ENCODE data around the gene MBD3L2B. TPM values are rescaled to one million over a fixed set of nuclear protein-coding genes. Genes with fewer than 3 reads are reported as not detected.
A peak's percentile ranks its signal among the peaks of the same experiment; 100 is the strongest.

The MBD3L2B gene
- polyA plus RNA-seq, 1 donor (not counting 4 experiments of a cell fraction or from before 2014, with no cell fraction given): not detected

- H3K27ac ChIP-seq (ENCODE audit: control insufficient read depth, insufficient read depth, low read length): peak within 1 kb of the TSS; percentile 62
- peaks cover 6% of the 10 kb centered on the region for H3K4me1 ChIP-seq (ENCODE audit: control insufficient read depth, extremely low read depth, insufficient read depth, low read length)
- peaks cover 11% of the 10 kb centered on the region for H3K79me2 ChIP-seq (ENCODE audit: control insufficient read depth, insufficient read depth, low read length)
- peak; percentile 65 for FAIRE-seq
- TF ChIP-seq, protein P1, sequence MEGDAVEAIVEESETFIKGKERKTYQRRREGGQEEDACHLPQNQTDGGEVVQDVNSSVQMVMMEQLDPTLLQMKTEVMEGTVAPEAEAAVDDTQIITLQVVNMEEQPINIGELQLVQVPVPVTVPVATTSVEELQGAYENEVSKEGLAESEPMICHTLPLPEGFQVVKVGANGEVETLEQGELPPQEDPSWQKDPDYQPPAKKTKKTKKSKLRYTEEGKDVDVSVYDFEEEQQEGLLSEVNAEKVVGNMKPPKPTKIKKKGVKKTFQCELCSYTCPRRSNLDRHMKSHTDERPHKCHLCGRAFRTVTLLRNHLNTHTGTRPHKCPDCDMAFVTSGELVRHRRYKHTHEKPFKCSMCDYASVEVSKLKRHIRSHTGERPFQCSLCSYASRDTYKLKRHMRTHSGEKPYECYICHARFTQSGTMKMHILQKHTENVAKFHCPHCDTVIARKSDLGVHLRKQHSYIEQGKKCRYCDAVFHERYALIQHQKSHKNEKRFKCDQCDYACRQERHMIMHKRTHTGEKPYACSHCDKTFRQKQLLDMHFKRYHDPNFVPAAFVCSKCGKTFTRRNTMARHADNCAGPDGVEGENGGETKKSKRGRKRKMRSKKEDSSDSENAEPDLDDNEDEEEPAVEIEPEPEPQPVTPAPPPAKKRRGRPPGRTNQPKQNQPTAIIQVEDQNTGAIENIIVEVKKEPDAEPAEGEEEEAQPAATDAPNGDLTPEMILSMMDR (optimal IDR thresholded peaks at IDR 0.05 in 1 of 3, IDR thresholded peaks at IDR 0.05 in 1 of 3, conservative IDR thresholded peaks at IDR 0.05 in 1 of 3; ENCODE audit: extremely low read depth in 1 of 3, insufficient read depth in 2 of 3, low read length in 3 of 3): no peak
- no peak for TF ChIP-seq EZH2 (IDR thresholded peaks at IDR 0.05; ENCODE audit: low read length)
- dilution Hi-C loops (cut with MboI; ENCODE audit: extremely low pct_ligation_motif_present, low sequenced_read_pairs): no loop called here
- no peaks in the 10 kb centered on the region for H3K9me3 ChIP-seq (ENCODE audit: control insufficient read depth, low read depth, low read length)
- no peaks in the 10 kb centered on the region for H3K9me1 ChIP-seq (ENCODE audit: control insufficient read depth, extremely low read depth, insufficient read depth, low read length)
- H3K9ac ChIP-seq (ENCODE audit: control insufficient read depth, extremely low read depth, insufficient read depth, low read length): peak within 1 kb of the TSS; percentile 81
- peak within 1 kb of the TSS; percentile 63 to 87 (median 86) for H3K4me3 ChIP-seq (ENCODE audit: control insufficient read depth in 2 of 3, extremely low read depth in 1 of 3, insufficient read depth in 2 of 3, low read depth in 1 of 3, low read length in 3 of 3)
- DNase-seq (ENCODE audit: low read depth, low spot score): peak; percentile 75
- H3K36me3 ChIP-seq (ENCODE audit: control insufficient read depth in 2 of 2, extremely low read depth in 1 of 2, insufficient read depth in 2 of 2, low read length in 2 of 2): peaks cover 11 to 12% of the 10 kb centered on the region in 2 experiments
- peak within 1 kb of the TSS; percentile 82 for H3K4me2 ChIP-seq (ENCODE audit: control insufficient read depth, extremely low read depth, insufficient read depth, low read depth, low read length)
- H4K20me1 ChIP-seq (ENCODE audit: control insufficient read depth, extremely low read depth, insufficient read depth, low read length): no peaks in the 10 kb centered on the region
- peak within 1 kb of the TSS; percentile 61 for H2AFZ ChIP-seq (ENCODE audit: control insufficient read depth, low read length)
- no peaks in the 10 kb centered on the region for H3K27me3 ChIP-seq (ENCODE audit: control insufficient read depth, extremely low read depth, insufficient read depth, low read length)
Measured at GRCh38 chr19:7069042-7069903, 48.0 kb upstream of the MBD3L2B start, which contains the start of gene ZNF557. Gene ZNF557, plus strand, starts transcription at chr19:7069703. Its CDS starts 5,372 bp downstream, at chr19:7075075.

DNA sequence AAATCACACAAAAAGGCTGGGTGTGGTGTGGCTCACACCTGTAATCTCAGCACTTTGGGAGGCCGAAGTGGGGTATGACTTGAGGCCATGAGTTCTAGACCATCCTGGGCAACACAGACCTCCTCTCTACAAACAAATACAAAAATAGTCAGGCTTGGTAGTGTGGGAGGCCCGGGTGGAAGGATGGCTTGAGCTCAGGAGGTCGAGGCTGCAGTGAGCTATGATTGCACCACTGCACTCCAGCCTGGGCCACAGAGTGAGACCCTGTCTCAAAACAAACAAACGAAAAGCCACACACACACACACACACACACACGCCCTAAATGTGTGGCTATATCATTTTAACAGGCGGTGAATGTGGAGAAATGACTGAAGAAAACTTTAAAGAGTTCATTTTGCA, 47.4 kb upstream of the MBD3L2B start:
- Histone ChIP-seq H3K9me3 (ENCODE audit: control insufficient read depth, low read depth, low read length) (no peaks in the 10 kb centered on the region), H3K36me3 (ENCODE audit: control insufficient read depth in 2 of 2, extremely low read depth in 1 of 2, insufficient read depth in 2 of 2, low read length in 2 of 2) (peaks cover 11 to 12% of the 10 kb centered on the region in 2 experiments), H3K4me3 (ENCODE audit: control insufficient read depth in 2 of 3, extremely low read depth in 1 of 3, insufficient read depth in 2 of 3, low read depth in 1 of 3, low read length in 3 of 3) (no peak overlapping the region), H3K27ac (ENCODE audit: control insufficient read depth, insufficient read depth, low read length) (no peak overlapping the region), H3K9ac (ENCODE audit: control insufficient read depth, extremely low read depth, insufficient read depth, low read length) (no peak overlapping the region), H3K4me2 (ENCODE audit: control insufficient read depth, extremely low read depth, insufficient read depth, low read depth, low read length) (peak overlapping the region; percentile 46), H3K9me1 (ENCODE audit: control insufficient read depth, extremely low read depth, insufficient read depth, low read length) (no peaks in the 10 kb centered on the region), H3K4me1 (ENCODE audit: control insufficient read depth, extremely low read depth, insufficient read depth, low read length) (peaks cover 6% of the 10 kb centered on the region), H3K27me3 (ENCODE audit: control insufficient read depth, extremely low read depth, insufficient read depth, low read length) (no peaks in the 10 kb centered on the region), H3K79me2 (ENCODE audit: control insufficient read depth, insufficient read depth, low read length) (peaks cover 11% of the 10 kb centered on the region), H4K20me1 (ENCODE audit: control insufficient read depth, extremely low read depth, insufficient read depth, low read length) (no peaks in the 10 kb centered on the region), H2AFZ (ENCODE audit: control insufficient read depth, low read length) (peak overlapping the region; percentile 61)
- TF ChIP-seq, protein P1 (optimal IDR thresholded peaks at IDR 0.05 in 1 of 3, IDR thresholded peaks at IDR 0.05 in 1 of 3, conservative IDR thresholded peaks at IDR 0.05 in 1 of 3; ENCODE audit: extremely low read depth in 1 of 3, insufficient read depth in 2 of 3, low read length in 3 of 3): no peak
- no peak for TF ChIP-seq EZH2 (IDR thresholded peaks at IDR 0.05; ENCODE audit: low read length)
- dilution Hi-C loops (cut with MboI; ENCODE audit: extremely low pct_ligation_motif_present, low sequenced_read_pairs): no loop called here
- FAIRE-seq (no peak), DNase-seq (ENCODE audit: low read depth, low spot score) (no peak)

Data from keratinocyte (primary cell).